Measurements from ENCODE around the gene ZNF512.
"Not testable (repeated sequence)": the region's sequence is repeated elsewhere in the genome, so short reads cannot be mapped to it uniquely, and the experiment has no call there.

DNA sequence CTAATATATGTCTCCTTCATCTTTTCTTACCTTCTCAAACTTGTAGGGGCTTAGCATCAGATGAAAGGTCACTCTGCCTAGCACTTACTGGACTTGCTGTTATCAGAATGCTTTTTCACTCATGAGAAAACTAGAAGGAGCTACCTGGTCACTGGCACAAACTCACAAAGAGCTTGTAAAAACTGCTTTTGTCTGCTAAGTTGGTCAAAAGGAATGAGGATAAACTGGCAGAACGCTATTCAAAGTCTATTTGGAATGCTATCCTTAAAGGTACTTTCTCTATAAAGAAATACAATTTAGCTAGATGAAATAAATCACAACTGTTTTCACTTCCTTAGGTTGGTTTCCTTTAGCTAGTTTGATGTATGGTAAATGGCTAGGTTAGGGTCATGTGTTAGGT lies 43.5 kb downstream of the ZNF512 start:
- TF ChIP-seq POLR2AphosphoS5, POLR2A (IDR thresholded peaks at IDR 0.05): not testable (repeated sequence)
- TF ChIP-seq, protein P1, sequence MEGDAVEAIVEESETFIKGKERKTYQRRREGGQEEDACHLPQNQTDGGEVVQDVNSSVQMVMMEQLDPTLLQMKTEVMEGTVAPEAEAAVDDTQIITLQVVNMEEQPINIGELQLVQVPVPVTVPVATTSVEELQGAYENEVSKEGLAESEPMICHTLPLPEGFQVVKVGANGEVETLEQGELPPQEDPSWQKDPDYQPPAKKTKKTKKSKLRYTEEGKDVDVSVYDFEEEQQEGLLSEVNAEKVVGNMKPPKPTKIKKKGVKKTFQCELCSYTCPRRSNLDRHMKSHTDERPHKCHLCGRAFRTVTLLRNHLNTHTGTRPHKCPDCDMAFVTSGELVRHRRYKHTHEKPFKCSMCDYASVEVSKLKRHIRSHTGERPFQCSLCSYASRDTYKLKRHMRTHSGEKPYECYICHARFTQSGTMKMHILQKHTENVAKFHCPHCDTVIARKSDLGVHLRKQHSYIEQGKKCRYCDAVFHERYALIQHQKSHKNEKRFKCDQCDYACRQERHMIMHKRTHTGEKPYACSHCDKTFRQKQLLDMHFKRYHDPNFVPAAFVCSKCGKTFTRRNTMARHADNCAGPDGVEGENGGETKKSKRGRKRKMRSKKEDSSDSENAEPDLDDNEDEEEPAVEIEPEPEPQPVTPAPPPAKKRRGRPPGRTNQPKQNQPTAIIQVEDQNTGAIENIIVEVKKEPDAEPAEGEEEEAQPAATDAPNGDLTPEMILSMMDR (IDR thresholded peaks at IDR 0.05): not testable (repeated sequence)

Measured in suprapubic skin (tissue), 4 donors.